Measurements from ENCODE around the gene RIMS3. TPM values are rescaled to one million over a fixed set of nuclear protein-coding genes. Genes with fewer than 3 reads are reported as not detected.

The RIMS3 gene
- polyA plus RNA-seq (2013, experiment 1 of 2), result 2.9 TPM
- polyA plus RNA-seq (2013, experiment 2 of 2), result 2.7 TPM

GRCh38 chr1:40665335-40666171 lies at the start of gene RIMS3:
Gene RIMS3, minus strand, starts transcription at chr1:40665682. Its CDS starts 23,757 bp downstream, at chr1:40641925.
- Histone ChIP-seq H3K4me1 (ENCODE audit: control insufficient read depth, low read depth, low read length) (peaks cover 3% of the 10 kb centered on the region), H3K18ac (ENCODE audit: low read length) (no peak within 1 kb of the TSS), H2BK120ac (ENCODE audit: low read depth, low read length) (no peak within 1 kb of the TSS), H3K4me3 (ENCODE audit: low read length) (peak within 1 kb of the TSS; percentile 64), H3K27me3 (ENCODE audit: insufficient read depth, low read length, poor library complexity) (no peaks in the 10 kb centered on the region), H3K27ac (ENCODE audit: low read depth, low read length) (no peak within 1 kb of the TSS), H3K79me1 (ENCODE audit: low read length) (no peaks in the 10 kb centered on the region), H3K36me3 (ENCODE audit: control insufficient read depth, insufficient read depth, low read length) (no peaks in the 10 kb centered on the region), H3K4me2 (ENCODE audit: low read length) (peak within 1 kb of the TSS; percentile 87), H4K8ac (ENCODE audit: low read depth, low read length) (no peak within 1 kb of the TSS), H3K9ac (ENCODE audit: low read length) (peak within 1 kb of the TSS; percentile 63), H3K23ac (ENCODE audit: low read length) (peak within 1 kb of the TSS; percentile 72), H2BK5ac (ENCODE audit: low read length) (no peak within 1 kb of the TSS), H3K79me2 (ENCODE audit: control insufficient read depth, insufficient read depth, low read length) (no peaks in the 10 kb centered on the region), H4K5ac (ENCODE audit: low read length) (no peak within 1 kb of the TSS), H2BK15ac (replicated peaks; ENCODE audit: low read depth) (no peak within 1 kb of the TSS), H3K4ac (ENCODE audit: low read depth, low read length) (no peak within 1 kb of the TSS), H2AK5ac (ENCODE audit: low read length) (peak within 1 kb of the TSS; percentile 64), H3K56ac (ENCODE audit: low read length) (peak within 1 kb of the TSS; percentile 90)
- peak; percentile 80 for DNase-seq
- WGBS (ENCODE audit: extremely low coverage, insufficient coverage, low lambda C conversion rate), result no CpG with 5 or more reads among the region's 59 CpGs

GRCh38 chr1:40712997-40713396 lies 47.5 kb upstream of the RIMS3 start:
- Histone ChIP-seq H3K4me1 (ENCODE audit: control insufficient read depth, low read depth, low read length) (no peaks in the 10 kb centered on the region), H3K18ac (ENCODE audit: low read length) (no peak overlapping the region), H3K56ac (ENCODE audit: low read length) (no peak overlapping the region), H2BK15ac (replicated peaks; ENCODE audit: low read depth) (no peak overlapping the region), H2BK5ac (ENCODE audit: low read length) (no peak overlapping the region), H3K27me3 (ENCODE audit: insufficient read depth, low read length, poor library complexity) (no peaks in the 10 kb centered on the region), H3K36me3 (ENCODE audit: control insufficient read depth, insufficient read depth, low read length) (no peaks in the 10 kb centered on the region), H2BK120ac (ENCODE audit: low read depth, low read length) (no peak overlapping the region), H3K79me1 (ENCODE audit: low read length) (peaks cover 4% of the 10 kb centered on the region), H3K4me3 (ENCODE audit: low read length) (no peak overlapping the region), H3K23ac (ENCODE audit: low read length) (no peak overlapping the region), H3K79me2 (ENCODE audit: control insufficient read depth, insufficient read depth, low read length) (peaks cover 27% of the 10 kb centered on the region), H3K4ac (ENCODE audit: low read depth, low read length) (no peak overlapping the region), H3K27ac (ENCODE audit: low read depth, low read length) (no peak overlapping the region), H4K5ac (ENCODE audit: low read length) (no peak overlapping the region), H3K9ac (ENCODE audit: low read length) (no peak overlapping the region), H2AK5ac (ENCODE audit: low read length) (no peak overlapping the region), H4K8ac (ENCODE audit: low read depth, low read length) (no peak overlapping the region), H3K4me2 (ENCODE audit: low read length) (no peak overlapping the region)
- DNase-seq, result no peak

GRCh38 chr1:40712405-40712944 lies 47.0 kb upstream of the RIMS3 start:
- Histone ChIP-seq H3K27me3 (ENCODE audit: insufficient read depth, low read length, poor library complexity) (no peaks in the 10 kb centered on the region), H4K8ac (ENCODE audit: low read depth, low read length) (no peak overlapping the region), H2BK5ac (ENCODE audit: low read length) (no peak overlapping the region), H3K27ac (ENCODE audit: low read depth, low read length) (no peak overlapping the region), H3K79me2 (ENCODE audit: control insufficient read depth, insufficient read depth, low read length) (peaks cover 27% of the 10 kb centered on the region), H3K23ac (ENCODE audit: low read length) (no peak overlapping the region), H3K36me3 (ENCODE audit: control insufficient read depth, insufficient read depth, low read length) (no peaks in the 10 kb centered on the region), H3K4me2 (ENCODE audit: low read length) (no peak overlapping the region), H3K79me1 (ENCODE audit: low read length) (peaks cover 4% of the 10 kb centered on the region), H3K56ac (ENCODE audit: low read length) (no peak overlapping the region), H2BK120ac (ENCODE audit: low read depth, low read length) (no peak overlapping the region), H2BK15ac (replicated peaks; ENCODE audit: low read depth) (no peak overlapping the region), H2AK5ac (ENCODE audit: low read length) (no peak overlapping the region), H3K4me1 (ENCODE audit: control insufficient read depth, low read depth, low read length) (no peaks in the 10 kb centered on the region), H3K18ac (ENCODE audit: low read length) (no peak overlapping the region), H3K9ac (ENCODE audit: low read length) (no peak overlapping the region), H3K4ac (ENCODE audit: low read depth, low read length) (no peak overlapping the region), H4K5ac (ENCODE audit: low read length) (no peak overlapping the region), H3K4me3 (ENCODE audit: low read length) (no peak overlapping the region)
- WGBS (ENCODE audit: extremely low coverage, insufficient coverage, low lambda C conversion rate), result no CpG with 5 or more reads among the region's 5 CpGs
- DNase-seq, result no peak

GRCh38 chr1:40711465-40712404 lies 46.3 kb upstream of the RIMS3 start:
- Histone ChIP-seq H3K4me3 (ENCODE audit: low read length) (no peak overlapping the region), H3K4me1 (ENCODE audit: control insufficient read depth, low read depth, low read length) (no peaks in the 10 kb centered on the region), H4K8ac (ENCODE audit: low read depth, low read length) (no peak overlapping the region), H3K79me1 (ENCODE audit: low read length) (peaks cover 4% of the 10 kb centered on the region), H3K23ac (ENCODE audit: low read length) (no peak overlapping the region), H2AK5ac (ENCODE audit: low read length) (no peak overlapping the region), H3K18ac (ENCODE audit: low read length) (peak overlapping the region; percentile 23), H2BK5ac (ENCODE audit: low read length) (no peak overlapping the region), H4K5ac (ENCODE audit: low read length) (no peak overlapping the region), H3K4ac (ENCODE audit: low read depth, low read length) (no peak overlapping the region), H3K79me2 (ENCODE audit: control insufficient read depth, insufficient read depth, low read length) (peaks cover 25% of the 10 kb centered on the region), H3K9ac (ENCODE audit: low read length) (peak overlapping the region; percentile 43), H2BK120ac (ENCODE audit: low read depth, low read length) (peak overlapping the region; percentile 6), H2BK15ac (replicated peaks; ENCODE audit: low read depth) (no peak overlapping the region), H3K4me2 (ENCODE audit: low read length) (no peak overlapping the region), H3K27me3 (ENCODE audit: insufficient read depth, low read length, poor library complexity) (no peaks in the 10 kb centered on the region), H3K56ac (ENCODE audit: low read length) (peak overlapping the region; percentile 54), H3K27ac (ENCODE audit: low read depth, low read length) (no peak overlapping the region), H3K36me3 (ENCODE audit: control insufficient read depth, insufficient read depth, low read length) (no peaks in the 10 kb centered on the region)
- no CpG with 5 or more reads among the region's 3 CpGs for WGBS (ENCODE audit: extremely low coverage, insufficient coverage, low lambda C conversion rate)
- no peak for DNase-seq

GRCh38 chr1:40710581-40711315 lies 45.3 kb upstream of the RIMS3 start:
- H4K8ac ChIP-seq (ENCODE audit: low read depth, low read length), result no peak overlapping the region
- peak overlapping the region; percentile 36 for H3K9ac ChIP-seq (ENCODE audit: low read length)
- H3K4me3 ChIP-seq (ENCODE audit: low read length), result no peak overlapping the region
- peaks cover 25% of the 10 kb centered on the region for H3K79me2 ChIP-seq (ENCODE audit: control insufficient read depth, insufficient read depth, low read length)
- H4K5ac ChIP-seq (ENCODE audit: low read length), result no peak overlapping the region
- peak overlapping the region; percentile 52 for H3K4ac ChIP-seq (ENCODE audit: low read depth, low read length)
- no peak overlapping the region for H2AK5ac ChIP-seq (ENCODE audit: low read length)
- H3K56ac ChIP-seq (ENCODE audit: low read length), result peak overlapping the region; percentile 43
- no CpG with 5 or more reads among the region's 7 CpGs for whole genome bisulfite sequencing (ENCODE audit: extremely low coverage, insufficient coverage, low lambda C conversion rate)
- H3K4me2 ChIP-seq (ENCODE audit: low read length), result peak overlapping the region; percentile 7
- H3K18ac ChIP-seq (ENCODE audit: low read length), result peak overlapping the region; percentile 92
- H3K4me1 ChIP-seq (ENCODE audit: control insufficient read depth, low read depth, low read length), result no peaks in the 10 kb centered on the region
- H3K27ac ChIP-seq (ENCODE audit: low read depth, low read length), result no peak overlapping the region
- H3K36me3 ChIP-seq (ENCODE audit: control insufficient read depth, insufficient read depth, low read length), result no peaks in the 10 kb centered on the region
- peak; percentile 63 for DNase-seq
- no peak overlapping the region for H3K23ac ChIP-seq (ENCODE audit: low read length)
- no peak overlapping the region for H2BK15ac ChIP-seq (replicated peaks; ENCODE audit: low read depth)
- no peak overlapping the region for H2BK5ac ChIP-seq (ENCODE audit: low read length)
- H2BK120ac ChIP-seq (ENCODE audit: low read depth, low read length), result peak overlapping the region; percentile 88
- H3K27me3 ChIP-seq (ENCODE audit: insufficient read depth, low read length, poor library complexity), result no peaks in the 10 kb centered on the region
- peaks cover 1% of the 10 kb centered on the region for H3K79me1 ChIP-seq (ENCODE audit: low read length)
